Fibroblast of the conjunctiva (primary cell): ENCODE data around the gene RBM38.

ENCODE experiments used
- DNase-seq: peaks from one replicate; pipeline ENCODE4 v3.0.0-alpha.2; 2010; ENCODE audit warnings: low read depth

The RBM38 gene

GRCh38 chr20:57451795-57452661 is 60.8 kb downstream of the RBM38 start:
- no peak for DNase-seq

GRCh38 chr20:57455386-57455785 is 64.2 kb downstream of the RBM38 start:
- DNase-seq, result no peak

GRCh38 chr20:57456116-57456515 is 64.9 kb downstream of the RBM38 start:
- DNase-seq, result no peak

- DNase-seq, result no peak
Measured at GRCh38 chr20:57457243-57458095, 66.3 kb downstream of the RBM38 start.

- no peak for DNase-seq
Measured at GRCh38 chr20:57458400-57459160, 67.4 kb downstream of the RBM38 start.
